Fibroblast of lung (primary cell): ENCODE measurements around the gene CACNA1S.

Source experiments
- EZH2 ChIP-seq: IDR thresholded peaks from 2 replicates; pipeline ENCODE4 v1.5.1; 2012; ENCODE audit warnings: low read length, control low read depth, mild to moderate bottlenecking; ENCODE audit errors: missing control alignments
- TF ChIP-seq, protein P1 (sequence below), 2 donors: IDR thresholded peaks in 1 of 2; conservative IDR thresholded peaks in 1 of 2; 1 replicate in 1 of 2; 2 replicates in 1 of 2; pipeline ENCODE4 v1.5.1; 2011 to 2012; ENCODE audit warnings: low read length in 2 of 2, control low read depth in 1 of 2, inconsistent platforms in 1 of 2, low read depth in 1 of 2, mild to moderate bottlenecking in 1 of 2

DNA sequence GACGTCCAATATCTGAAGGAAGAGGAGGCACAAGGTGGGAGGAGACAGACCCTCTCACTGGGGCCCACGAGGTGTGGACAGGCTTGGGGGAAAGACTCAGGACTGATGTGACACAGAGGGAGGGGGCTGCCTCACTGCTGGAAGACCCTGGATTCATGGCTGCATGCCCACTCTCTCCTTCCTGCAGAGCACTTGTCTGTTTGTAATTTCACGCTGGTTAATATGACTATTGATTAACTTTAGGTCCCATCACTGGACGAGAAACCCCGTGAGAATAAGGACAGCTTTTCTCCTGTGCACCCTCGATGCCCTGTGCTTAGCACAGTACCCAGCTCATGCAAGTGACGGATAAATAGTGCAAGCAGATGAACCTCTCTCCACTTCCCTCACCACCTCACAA is 35.1 kb downstream of the CACNA1S start:
- TF ChIP-seq, protein P1, sequence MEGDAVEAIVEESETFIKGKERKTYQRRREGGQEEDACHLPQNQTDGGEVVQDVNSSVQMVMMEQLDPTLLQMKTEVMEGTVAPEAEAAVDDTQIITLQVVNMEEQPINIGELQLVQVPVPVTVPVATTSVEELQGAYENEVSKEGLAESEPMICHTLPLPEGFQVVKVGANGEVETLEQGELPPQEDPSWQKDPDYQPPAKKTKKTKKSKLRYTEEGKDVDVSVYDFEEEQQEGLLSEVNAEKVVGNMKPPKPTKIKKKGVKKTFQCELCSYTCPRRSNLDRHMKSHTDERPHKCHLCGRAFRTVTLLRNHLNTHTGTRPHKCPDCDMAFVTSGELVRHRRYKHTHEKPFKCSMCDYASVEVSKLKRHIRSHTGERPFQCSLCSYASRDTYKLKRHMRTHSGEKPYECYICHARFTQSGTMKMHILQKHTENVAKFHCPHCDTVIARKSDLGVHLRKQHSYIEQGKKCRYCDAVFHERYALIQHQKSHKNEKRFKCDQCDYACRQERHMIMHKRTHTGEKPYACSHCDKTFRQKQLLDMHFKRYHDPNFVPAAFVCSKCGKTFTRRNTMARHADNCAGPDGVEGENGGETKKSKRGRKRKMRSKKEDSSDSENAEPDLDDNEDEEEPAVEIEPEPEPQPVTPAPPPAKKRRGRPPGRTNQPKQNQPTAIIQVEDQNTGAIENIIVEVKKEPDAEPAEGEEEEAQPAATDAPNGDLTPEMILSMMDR (conservative IDR thresholded peaks at IDR 0.05 in 1 of 2, IDR thresholded peaks at IDR 0.05 in 1 of 2; ENCODE audit: low read depth in 1 of 2, low read length in 2 of 2), result no peak
- TF ChIP-seq EZH2, result no peak
